ENCODE measurements around the gene TELO2. TPM values are rescaled to one million over a fixed set of nuclear protein-coding genes. Genes with fewer than 3 reads are reported as not detected.
A peak's percentile ranks its signal among the peaks of the same experiment; 100 is the strongest.

TELO2 gene
- total and polyA plus RNA-seq, 12 donors: 14.5 to 50.5 (median 20.8) TPM

DNA sequence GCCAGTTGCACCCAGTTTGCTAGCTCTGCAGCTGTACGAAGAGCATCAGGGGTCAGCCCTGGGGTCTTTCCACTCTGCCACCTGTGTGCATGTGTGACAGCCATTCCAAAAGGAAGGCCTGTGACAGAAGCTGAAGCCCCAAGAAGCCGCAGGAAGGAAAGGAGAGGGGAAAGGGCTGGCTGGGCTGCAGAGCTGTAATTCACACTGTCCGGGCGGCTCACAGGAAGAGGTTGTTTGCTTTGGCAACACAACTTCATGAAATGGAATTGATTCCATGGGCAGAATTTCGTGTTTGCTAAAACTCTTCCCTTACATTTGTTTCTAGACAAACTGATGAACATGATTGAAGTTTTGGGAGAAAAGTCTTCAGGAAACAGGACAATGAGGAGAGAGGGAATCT, 55.1 kb downstream of the TELO2 start:
- peak in 1 of 2 donors; percentile 66 for DNase-seq
- 33 to 45% methylated on average over 5 of the region's 5 CpGs for WGBS, 2 donors
- TF ChIP-seq, protein P1, sequence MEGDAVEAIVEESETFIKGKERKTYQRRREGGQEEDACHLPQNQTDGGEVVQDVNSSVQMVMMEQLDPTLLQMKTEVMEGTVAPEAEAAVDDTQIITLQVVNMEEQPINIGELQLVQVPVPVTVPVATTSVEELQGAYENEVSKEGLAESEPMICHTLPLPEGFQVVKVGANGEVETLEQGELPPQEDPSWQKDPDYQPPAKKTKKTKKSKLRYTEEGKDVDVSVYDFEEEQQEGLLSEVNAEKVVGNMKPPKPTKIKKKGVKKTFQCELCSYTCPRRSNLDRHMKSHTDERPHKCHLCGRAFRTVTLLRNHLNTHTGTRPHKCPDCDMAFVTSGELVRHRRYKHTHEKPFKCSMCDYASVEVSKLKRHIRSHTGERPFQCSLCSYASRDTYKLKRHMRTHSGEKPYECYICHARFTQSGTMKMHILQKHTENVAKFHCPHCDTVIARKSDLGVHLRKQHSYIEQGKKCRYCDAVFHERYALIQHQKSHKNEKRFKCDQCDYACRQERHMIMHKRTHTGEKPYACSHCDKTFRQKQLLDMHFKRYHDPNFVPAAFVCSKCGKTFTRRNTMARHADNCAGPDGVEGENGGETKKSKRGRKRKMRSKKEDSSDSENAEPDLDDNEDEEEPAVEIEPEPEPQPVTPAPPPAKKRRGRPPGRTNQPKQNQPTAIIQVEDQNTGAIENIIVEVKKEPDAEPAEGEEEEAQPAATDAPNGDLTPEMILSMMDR (IDR thresholded peaks at IDR 0.05): no peak
- Histone ChIP-seq H3K27ac (peak overlapping the region; percentile 61 to 99 (median 96)), H3K9me3 (no peaks in the 10 kb centered on the region), H3K27me3 (no peaks in the 10 kb centered on the region), H3K36me3 (peaks cover 0 to 70% (median 7%) of the 10 kb centered on the region in 9 donors), H3K4me3 (peak overlapping the region in 5 of 10 donors; percentile 19 to 30 (median 21)), H3K4me1 (peaks cover 67 to 100% (median 93%) of the 10 kb centered on the region in 9 donors)
- intact Hi-C loops (cut with DNase I): loop anchor here in 5 of 10 donors (5.0 to 10.0 kb wide), 5 partner anchors 53 to 487 kb away; partner anchors contain the start of genes TELO2 (in 3 of the 5), CRAMP1 (in 1 of the 5), IFT140 (in 1 of the 5) and UQCC4 (in 1 of the 5)
- ATAC-seq: peak in 4 of 8 donors; percentile 18 to 31 (median 22)

DNA sequence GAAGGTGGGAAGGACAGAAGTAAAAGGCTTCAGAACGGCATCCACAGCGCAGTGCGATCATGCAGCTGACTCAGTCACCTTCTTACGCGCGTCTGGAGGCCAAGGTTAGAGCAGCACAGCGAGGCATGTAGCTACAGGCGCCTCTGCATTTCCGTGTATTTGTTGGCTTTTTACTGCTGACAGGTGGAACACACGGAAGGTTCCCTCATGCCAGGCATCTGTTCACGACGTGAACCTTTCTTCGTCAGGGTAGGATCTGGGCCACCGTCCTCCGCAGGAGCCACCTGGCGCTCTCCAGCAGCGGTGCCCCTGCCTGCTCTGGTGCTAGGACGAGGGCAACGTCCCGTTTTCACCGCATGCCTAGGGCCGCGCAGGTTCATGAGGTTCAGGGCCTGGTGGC, 55.6 kb downstream of the TELO2 start:
- Histone ChIP-seq H3K27ac (peak overlapping the region; percentile 61 to 99 (median 96)), H3K4me3 (peak overlapping the region in 4 of 10 donors; percentile 19 to 30 (median 20)), H3K4me1 (peaks cover 67 to 100% (median 89%) of the 10 kb centered on the region in 9 donors), H3K9me3 (no peaks in the 10 kb centered on the region), H3K36me3 (peaks cover 0 to 75% (median 7%) of the 10 kb centered on the region in 9 donors), H3K27me3 (no peaks in the 10 kb centered on the region)
- 70 to 83% methylated on average over 23 of the region's 23 CpGs for WGBS, 2 donors
- intact Hi-C loops (cut with DNase I): loop anchor here in 5 of 10 donors (5.0 to 10.0 kb wide), 5 partner anchors 54 to 486 kb away; partner anchors contain the start of genes TELO2 (in 3 of the 5), CRAMP1 (in 1 of the 5), IFT140 (in 1 of the 5) and UQCC4 (in 1 of the 5)
- ATAC-seq (no peak), DNase-seq (no peak)
- TF ChIP-seq, protein P1 (IDR thresholded peaks at IDR 0.05): no peak

- WGBS, 2 donors: 33 to 34% methylated on average over 8 of the region's 8 CpGs
- peak overlapping the region; percentile 62 to 99 (median 96) for H3K27ac ChIP-seq
- no peaks in the 10 kb centered on the region for H3K9me3 ChIP-seq
- DNase-seq: no peak
- intact Hi-C loops (cut with DNase I): loop anchor here in 1 of 10 donors (10.0 kb wide), 1 partner anchor 55 kb away; the partner anchor contains the start of gene TELO2
- TF ChIP-seq, protein P1 (IDR thresholded peaks at IDR 0.05): no peak
- H3K27me3 ChIP-seq: no peaks in the 10 kb centered on the region
- peaks cover 57 to 98% (median 76%) of the 10 kb centered on the region in 9 donors for H3K4me1 ChIP-seq
- peaks cover 0 to 84% (median 18%) of the 10 kb centered on the region in 9 donors for H3K36me3 ChIP-seq
- peak in 4 of 8 donors; percentile 19 to 40 (median 36) for ATAC-seq
- H3K4me3 ChIP-seq: peak overlapping the region in 1 of 10 donors; percentile 7
These were observed 56.9 kb downstream of the TELO2 start for GRCh38 chr16:1550069-1550468.

- ATAC-seq: no peak
- H3K36me3 ChIP-seq: peaks cover 0 to 90% (median 23%) of the 10 kb centered on the region in 9 donors
- no peak for DNase-seq
- 80 to 88% methylated on average over 15 of the region's 15 CpGs for WGBS, 2 donors
- no peaks in the 10 kb centered on the region for H3K9me3 ChIP-seq
- H3K4me1 ChIP-seq: peaks cover 53 to 92% (median 70%) of the 10 kb centered on the region in 9 donors
- no peaks in the 10 kb centered on the region for H3K27me3 ChIP-seq
- TF ChIP-seq, protein P1 (IDR thresholded peaks at IDR 0.05): no peak
- peak overlapping the region; percentile 62 to 99 (median 96) for H3K27ac ChIP-seq
- no peak overlapping the region for H3K4me3 ChIP-seq
- intact Hi-C loops (cut with DNase I): loop anchor here in 1 of 10 donors (10.0 kb wide), 1 partner anchor 56 kb away; the partner anchor contains the start of gene TELO2
These were observed 57.5 kb downstream of the TELO2 start for GRCh38 chr16:1550696-1551095.
